Body of pancreas (tissue), 4 donors: Measurements from ENCODE around the gene SCN11A.

Source experiments
- CTCF ChIP-seq, 7 experiments: fragments of 450-650 bp in 4 of 7; fragments of 200-600 bp in 3 of 7; sonication (generic) in 3 of 7; IDR thresholded peaks; one replicate each; pipeline ENCODE4 v1.5.1; 2016 to 2019; ENCODE audit warnings: antibody characterized with exemption in 7 of 7
- POLR2A ChIP-seq, 3 donors: fragments of 450-650 bp; IDR thresholded peaks; one replicate each; pipeline ENCODE4 v1.6.1; 2016; ENCODE audit warnings: antibody characterized with exemption in 3 of 3, mild to moderate bottlenecking in 2 of 3

DNA sequence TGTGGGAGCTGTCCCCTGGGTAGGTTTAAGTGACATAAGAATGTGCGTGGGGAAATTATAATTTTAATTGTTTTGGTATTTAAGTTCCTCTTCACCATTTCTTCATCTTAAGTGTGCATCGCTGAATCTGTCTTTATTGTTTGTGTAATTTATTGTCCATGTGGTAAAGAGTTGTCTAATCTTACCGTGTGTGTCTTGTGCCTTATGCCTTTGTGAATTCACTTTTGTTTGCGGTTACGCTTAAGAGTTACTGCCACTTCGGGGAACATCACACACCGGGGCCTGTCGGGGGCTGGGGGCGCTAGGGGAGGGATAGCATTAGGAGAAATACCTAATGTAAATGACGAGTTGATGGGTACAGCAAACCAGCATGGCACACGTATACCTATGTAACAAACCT lies 839 bp upstream of the SCN11A start:
- TF ChIP-seq CTCF (IDR thresholded peaks at IDR 0.05), result no peak
- no peak for TF ChIP-seq POLR2A (IDR thresholded peaks at IDR 0.05)
